CD4-positive, alpha-beta T cell treated with Interleukin-12 subunit alpha and Interleukin-12 subunit beta, for 1 hour (primary cell): ENCODE data around the gene GATA6.

ENCODE experiments used
- DNase-seq: peaks from one replicate; pipeline ENCODE4 v3.0.0-alpha.2; 2020

GATA6 gene

DNA sequence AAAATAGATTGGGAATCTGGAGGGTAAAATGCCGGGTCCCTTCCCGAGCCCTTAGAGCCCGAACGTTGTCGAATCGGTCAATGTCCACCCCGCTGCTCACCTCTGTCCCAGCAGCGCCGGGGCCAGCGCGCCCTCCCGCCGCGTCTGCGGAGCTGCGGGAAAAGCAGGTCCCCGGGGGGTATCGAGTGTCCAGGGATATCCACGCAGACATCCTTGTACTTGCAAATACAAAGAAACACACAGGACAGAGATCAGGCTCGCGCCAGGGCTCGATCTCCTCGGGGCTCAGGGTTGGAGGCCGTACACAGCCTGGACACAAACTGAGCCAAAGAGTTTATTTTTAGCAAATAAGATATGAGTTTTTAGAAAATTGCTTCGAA is 2.3 kb upstream of the GATA6 start:
- DNase-seq: no peak

GRCh38 chr18:22167471-22168241 is 1.7 kb upstream of the GATA6 start:
- no peak for DNase-seq

DNA sequence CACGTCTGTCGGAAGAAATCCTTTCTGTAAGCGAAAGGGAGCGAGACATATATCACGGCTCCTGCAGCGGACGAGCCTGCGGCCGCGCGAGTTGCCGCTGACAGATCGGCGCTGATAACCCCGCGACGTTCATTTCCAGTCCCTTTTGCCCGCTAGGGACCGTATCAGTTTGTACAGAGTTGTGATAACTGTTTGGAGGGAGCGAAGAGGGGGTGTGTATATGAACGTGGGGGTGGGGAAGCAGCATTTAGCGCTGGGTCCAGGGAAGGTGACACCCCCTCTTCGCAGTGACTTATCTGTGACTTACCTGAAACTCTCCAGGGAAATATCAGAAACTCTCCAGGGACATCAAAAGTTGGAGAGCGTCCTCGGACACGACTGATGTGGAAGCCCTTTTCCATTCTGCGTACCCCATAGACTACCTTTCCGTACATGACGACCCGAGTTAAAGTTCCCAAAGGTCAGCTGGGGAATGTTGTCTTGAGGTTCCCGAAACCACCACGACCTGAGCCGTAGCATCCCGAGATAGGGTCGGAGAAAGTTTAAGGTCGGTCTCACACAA is 948 bp upstream of the GATA6 start:
- no peak for DNase-seq

GRCh38 chr18:22169889-22170420 is 566 bp downstream of the GATA6 start:
- DNase-seq: no peak

DNA sequence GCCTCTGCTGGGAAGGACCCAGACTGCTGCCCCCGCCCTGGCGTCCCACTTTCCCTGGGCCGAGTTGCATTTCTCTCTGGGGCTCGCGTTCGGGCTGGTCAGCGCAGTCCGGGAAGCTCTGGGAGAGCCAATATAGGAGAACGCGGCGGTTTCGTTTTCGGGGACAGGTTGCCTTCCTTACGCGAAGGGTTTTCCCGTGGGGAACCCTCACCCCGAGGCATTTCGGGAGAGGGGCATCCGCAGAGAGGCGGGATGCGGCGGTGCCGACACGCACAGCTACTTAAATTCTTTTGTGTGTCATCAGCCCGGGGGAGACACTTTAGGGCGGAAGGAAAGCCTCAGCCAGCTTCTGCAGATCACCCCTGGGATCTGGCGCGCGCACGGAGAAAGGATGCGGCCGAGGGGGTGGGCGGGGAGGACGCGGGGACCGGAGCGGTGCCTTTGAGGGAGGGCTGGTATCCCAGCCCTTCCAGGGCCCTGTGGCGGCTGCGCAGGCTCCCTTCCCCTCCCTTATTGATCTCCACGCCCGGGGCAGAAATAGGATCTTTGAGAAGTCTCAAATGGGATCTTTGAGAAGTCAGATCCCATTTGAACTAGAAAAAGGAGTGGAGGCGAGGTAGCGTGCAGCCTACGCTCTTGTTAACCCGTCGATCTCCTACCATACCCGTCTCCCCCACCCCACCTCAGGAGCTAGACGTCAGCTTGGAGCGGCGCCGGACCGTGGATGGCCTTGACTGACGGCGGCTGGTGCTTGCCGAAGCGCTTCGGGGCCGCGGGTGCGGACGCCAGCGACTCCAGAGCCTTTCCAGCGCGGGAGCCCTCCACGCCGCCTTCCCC is 1.2 kb downstream of the GATA6 start:
- no peak for DNase-seq

GRCh38 chr18:22171258-22172119 is 2.1 kb downstream of the GATA6 start:
- DNase-seq: no peak

- no peak for DNase-seq
These were observed 2.8 kb downstream of the GATA6 start for GRCh38 chr18:22172120-22172582.

GRCh38 chr18:22172594-22173049 is 3.2 kb downstream of the GATA6 start:
- DNase-seq: no peak

GRCh38 chr18:22173221-22173927 is 4.0 kb downstream of the GATA6 start:
- no peak for DNase-seq

DNA sequence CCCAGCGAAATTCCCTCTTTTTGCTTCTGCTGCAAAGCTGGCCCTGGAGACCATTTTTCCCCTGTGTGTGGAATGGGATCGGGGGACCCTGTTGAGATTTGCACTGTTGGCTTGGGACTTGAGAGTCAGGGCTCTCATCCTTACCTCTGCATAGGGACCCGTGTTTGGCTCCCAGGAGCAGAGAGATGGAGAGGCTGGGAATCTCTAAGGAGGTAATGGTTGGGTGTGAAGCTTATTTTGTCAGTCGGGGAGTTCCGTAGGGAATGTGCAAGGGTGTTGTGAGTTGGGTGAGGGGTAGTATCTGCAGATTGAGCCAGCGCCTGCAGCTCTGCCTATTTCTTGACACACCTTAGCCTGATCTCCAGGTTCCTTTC is 4.5 kb downstream of the GATA6 start:
- no peak for DNase-seq

GRCh38 chr18:22174341-22175145 is 5.2 kb downstream of the GATA6 start:
- DNase-seq: no peak

DNA sequence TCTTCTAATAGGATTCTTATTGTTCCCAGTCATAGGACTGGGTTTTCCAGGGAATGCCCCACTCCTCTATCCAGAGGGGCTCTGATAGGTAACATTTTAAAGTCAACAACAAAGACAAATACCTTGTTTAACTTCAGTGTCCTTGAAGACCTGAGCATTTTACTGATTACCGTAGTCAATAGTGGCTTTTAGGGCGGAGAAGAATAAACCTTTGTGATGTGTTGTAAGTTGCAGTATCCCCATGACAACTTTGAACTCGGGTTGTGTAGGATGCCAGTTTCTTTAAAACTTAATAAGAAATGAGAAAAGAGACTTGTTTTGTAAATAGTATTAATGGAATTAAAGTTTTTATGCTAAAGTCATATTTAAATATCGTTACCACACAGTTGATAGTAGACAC is 6.0 kb downstream of the GATA6 start:
- DNase-seq: no peak

GRCh38 chr18:22176420-22177326 is 7.3 kb downstream of the GATA6 start:
- DNase-seq: no peak

GRCh38 chr18:22177327-22177871 is 8.0 kb downstream of the GATA6 start:
- no peak for DNase-seq

DNA sequence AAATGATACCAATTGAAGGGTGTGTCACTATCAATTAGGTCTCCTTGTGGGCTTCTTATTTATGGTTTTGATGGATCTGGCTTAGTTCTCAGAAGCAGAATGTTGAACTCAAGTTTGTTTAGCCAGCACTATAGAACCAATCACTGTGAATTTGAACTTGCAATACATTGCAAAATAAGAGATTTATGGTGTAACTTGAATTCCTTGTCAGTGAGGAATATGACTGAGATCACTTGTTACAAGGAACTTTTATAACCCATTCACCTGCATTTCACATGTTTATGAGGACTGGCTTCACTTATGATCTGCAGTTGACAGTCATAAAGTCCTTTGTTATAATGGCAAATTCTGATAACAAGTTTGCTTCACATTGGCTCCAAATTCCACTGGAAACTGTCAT is 9.8 kb downstream of the GATA6 start:
- DNase-seq: no peak

DNA sequence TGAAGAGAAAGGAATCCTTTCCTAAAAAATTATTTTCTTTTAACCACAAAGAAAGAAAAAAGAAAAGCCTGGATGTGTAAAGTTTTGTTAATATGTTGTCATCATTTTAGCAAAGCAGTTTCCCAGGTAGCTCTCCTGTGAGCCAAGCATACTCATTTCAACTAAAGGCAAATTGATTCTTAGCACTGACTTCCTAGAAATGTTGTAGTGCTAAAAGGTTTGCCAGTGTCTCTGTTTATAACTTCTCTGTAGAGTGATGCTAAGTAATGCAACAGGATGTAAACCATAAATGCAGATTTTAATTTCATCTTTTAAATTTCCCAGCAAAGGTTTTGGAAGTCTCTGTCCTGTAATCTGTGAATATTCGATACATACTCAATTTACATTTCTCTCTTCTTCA is 10.2 kb downstream of the GATA6 start:
- no peak for DNase-seq

GRCh38 chr18:22180722-22181121 is 11.3 kb downstream of the GATA6 start:
- DNase-seq: no peak

DNA sequence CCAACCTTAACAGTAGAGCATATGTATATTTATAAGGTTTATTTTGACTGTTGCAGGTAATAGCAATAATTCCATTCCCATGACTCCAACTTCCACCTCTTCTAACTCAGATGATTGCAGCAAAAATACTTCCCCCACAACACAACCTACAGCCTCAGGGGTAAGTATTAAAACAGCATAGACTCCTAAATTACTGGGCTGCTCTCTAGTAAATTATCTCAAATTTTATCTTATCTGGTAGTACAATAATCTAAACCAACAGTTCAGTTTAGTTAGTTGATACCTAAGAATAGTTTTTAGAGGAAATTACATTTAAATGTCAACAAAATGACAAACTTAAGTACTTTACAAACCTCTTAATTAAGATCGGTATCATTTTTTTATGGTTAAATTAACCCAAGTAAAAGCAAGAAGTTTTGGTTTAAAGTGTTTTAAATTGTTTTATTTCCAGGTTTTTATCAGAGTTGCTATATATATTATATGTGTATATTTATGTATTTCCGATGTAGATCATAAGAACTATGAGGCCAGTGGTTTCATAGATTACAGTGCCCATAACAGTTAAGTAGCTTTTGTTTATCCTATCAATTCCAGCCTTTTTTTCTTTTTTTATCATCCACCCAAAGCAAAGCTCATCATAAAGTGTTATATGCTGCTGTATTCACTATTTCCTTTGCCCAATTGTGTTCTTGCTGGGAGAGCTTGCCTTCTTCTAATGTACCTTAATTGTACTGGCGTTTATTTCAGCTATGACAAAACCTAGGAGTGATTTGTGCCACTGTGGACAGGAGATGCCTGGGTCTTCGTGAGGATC is 13.7 kb downstream of the GATA6 start:
- DNase-seq: no peak

DNA sequence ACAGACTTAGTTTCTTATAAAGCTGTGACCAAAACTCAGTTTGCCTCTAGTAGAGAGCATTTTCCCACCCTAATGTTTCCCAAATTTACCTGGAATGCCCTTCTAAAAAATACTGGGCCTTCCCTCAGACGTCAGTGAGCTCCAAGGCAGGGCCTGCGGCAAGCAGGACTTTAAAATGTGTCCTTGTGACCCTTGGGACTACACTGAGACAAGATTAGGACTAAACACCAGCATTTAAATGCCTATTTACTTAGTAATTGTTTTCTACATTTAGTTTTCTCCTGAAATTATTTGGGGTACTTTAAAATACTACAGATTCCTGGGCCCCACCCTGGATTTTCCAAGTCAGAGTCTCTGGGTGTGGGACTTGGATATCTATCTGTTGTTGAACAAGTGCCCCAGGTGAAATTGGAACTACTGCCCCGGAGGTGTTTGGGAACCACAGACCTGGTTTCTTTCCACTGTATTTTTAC is 14.3 kb downstream of the GATA6 start:
- no peak for DNase-seq
